Occipital lobe (tissue), 2 donors: Measurements from ENCODE around the gene STK10. TPM values are rescaled to one million over a fixed set of nuclear protein-coding genes. Genes with fewer than 3 reads are reported as not detected.
A peak's percentile ranks its signal among the peaks of the same experiment; 100 is the strongest.

Source experiments
- DNase-seq: peaks from one replicate; lab custom pipeline; 2025; lab: John Stamatoyannopoulos, UW
- total RNA-seq: library from RNA; depleted of rRNA; stranded (reverse); fragments of >200 nt; gene quantifications from one replicate; pipeline ENCODE4 v1.2.3, GENCODE V29; 2014

STK10 gene
- total RNA-seq, 1 donor from 2014 or later = 9.8 TPM

DNA sequence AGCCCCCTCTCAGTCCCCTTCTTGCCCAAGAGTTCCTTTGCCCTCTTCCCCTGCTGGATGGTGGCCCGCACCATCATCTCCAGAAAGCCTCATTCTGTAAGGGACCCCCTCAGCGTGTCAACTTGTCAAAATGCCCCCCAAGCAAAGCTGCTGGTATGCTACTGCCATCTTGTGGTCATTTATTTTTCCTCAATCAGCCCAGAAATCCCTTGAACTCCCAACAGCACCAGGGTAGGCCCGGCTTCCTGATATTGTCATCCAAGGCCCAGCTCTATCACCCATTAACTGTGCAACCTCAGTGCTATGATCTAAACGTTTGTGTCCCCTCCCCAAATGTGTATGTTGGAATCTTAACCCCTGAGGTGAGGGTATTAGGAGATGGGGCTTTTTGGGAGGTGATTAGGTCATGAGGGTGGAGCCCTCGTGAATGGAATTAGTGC lies 128.3 kb downstream of the STK10 start:
- no peak for DNase-seq

DNA sequence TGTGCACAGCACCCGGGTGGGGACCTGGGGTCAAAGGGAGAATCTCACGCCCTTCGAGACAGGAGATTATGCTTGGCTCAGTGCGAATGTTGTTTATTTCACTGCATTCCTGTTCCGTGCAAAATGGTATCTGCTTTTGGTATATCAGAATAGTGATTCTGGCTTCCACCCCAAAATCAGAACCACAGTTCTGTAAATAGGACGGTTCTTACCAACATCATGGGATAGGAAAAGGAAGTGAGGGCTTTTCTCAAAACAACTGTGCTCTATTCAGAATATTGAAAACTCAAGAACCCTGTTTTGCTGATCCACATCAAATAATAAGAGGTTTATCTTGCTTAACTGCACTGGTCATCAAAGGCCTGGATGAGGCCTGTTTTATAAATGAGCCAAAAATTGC lies 129.9 kb downstream of the STK10 start:
- no peak for DNase-seq

DNA sequence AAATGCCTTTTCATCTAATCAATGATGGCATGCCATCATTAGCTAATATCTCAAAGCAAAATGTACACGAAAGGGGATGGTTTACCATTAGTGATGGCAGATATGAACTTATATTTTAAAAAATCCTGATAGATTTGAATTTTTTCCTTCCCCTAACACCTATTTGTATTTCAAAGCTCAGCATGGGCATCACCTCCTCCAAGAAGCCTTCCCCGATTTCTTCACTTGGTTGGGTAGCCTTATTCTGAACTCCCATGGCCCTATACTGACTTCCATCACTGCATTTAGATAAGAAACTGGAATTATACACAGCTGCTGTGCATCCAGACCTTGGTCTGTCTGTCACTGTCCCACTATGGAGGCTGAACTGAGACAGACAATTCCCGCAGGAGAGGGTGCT lies 132.0 kb downstream of the STK10 start:
- no peak for DNase-seq

DNA sequence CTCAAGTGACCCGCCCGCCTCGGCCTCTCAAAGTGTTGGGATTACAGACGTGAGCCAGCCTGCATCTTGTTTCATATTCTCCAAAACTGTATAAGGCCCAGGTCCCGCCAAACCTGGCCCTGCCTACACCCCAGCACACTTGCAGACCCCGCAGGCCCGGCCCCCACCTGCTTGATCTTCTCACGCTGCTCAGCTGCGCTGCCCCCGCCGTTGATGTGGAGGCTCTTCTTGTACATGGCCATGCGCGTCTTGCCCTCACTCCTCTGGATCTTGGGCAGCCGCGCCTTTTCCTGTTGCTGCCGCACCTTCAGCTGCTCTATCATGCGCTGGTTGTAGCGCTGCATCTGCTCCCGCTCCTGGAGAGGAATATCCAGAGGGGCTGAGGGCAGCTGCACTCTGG lies 132.6 kb downstream of the STK10 start:
- no peak for DNase-seq

GRCh38 chr5:172054611-172055153 lies 133.3 kb downstream of the STK10 start:
- no peak for DNase-seq

GRCh38 chr5:172052450-172053236 lies 135.4 kb downstream of the STK10 start:
- no peak for DNase-seq

DNA sequence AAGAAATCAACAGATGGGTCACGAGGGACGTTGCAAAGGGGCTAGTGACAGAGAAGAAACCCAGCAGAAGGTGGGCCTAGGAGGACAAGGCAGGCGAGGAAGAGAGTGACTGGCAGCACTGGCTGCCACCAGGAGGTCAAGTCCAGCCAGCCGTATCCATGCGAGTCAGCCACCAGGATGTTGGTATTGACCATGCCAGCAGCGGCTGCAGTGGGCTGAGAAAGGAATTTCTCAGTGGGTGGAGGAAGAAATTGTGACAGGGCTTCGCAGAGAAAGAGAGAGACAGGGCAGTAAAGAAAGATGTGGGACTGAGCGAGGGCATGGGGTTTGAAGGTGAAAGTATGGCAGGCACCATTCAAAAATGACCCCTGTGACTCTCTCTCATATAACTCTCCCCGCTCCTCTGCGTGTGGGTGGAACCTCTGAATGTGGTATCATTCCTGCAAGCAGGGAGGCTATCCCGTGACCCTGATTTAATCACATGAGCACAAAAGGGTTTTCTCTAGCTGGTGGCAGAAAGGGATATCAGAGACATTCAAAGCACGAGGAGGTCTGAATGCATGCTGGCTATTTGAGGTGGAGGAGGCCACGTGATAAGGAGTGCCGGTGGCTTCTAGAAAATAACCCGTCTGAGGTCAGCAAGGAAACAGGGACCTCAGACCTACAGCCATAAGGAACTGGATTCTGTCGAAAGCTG lies 136.2 kb downstream of the STK10 start:
- no peak for DNase-seq

- DNase-seq = no peak
Measured at GRCh38 chr5:172050080-172050479, 137.9 kb downstream of the STK10 start.

- peak; percentile 26 for DNase-seq
Measured at GRCh38 chr5:172049226-172049796, 138.7 kb downstream of the STK10 start.

DNA sequence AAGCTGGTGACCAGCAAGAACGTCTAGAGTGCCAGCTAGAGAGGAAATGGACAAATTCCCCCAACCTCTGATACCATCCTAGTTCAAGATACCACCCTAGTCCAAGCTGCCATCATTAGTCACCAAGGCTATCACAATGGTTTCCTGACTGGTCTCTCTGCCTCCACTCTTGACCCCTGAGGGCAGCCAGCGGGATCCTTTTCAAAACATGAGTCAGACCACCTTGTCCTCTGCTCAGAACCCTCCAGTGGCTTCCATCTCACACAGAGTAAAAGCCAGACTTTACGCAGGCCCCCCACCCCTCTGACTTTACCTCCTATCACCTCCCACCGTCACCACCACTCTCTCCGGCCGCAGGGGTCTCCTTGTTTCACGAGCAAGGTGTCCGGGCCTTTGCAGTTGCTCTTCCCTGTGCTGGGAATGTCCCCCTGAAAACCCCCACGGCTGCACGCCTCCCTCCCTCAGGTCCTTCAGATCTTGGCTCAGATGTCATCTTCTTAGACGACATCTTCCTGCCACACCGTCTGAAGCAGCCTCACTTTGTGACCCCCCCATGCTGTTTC lies 139.4 kb downstream of the STK10 start:
- DNase-seq = no peak

DNA sequence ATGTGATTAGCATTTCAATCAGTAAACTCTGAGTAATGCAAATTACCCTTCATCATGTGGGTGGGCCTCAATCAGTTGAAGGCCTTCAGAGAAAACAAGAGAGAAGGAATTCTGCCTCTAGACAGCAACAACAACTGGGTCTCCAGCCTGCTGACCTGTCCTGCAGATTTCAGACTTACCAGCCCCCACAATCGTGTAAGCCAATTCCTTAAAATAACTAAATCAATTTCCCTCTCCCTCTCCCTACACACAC lies 139.9 kb downstream of the STK10 start:
- no peak for DNase-seq

DNA sequence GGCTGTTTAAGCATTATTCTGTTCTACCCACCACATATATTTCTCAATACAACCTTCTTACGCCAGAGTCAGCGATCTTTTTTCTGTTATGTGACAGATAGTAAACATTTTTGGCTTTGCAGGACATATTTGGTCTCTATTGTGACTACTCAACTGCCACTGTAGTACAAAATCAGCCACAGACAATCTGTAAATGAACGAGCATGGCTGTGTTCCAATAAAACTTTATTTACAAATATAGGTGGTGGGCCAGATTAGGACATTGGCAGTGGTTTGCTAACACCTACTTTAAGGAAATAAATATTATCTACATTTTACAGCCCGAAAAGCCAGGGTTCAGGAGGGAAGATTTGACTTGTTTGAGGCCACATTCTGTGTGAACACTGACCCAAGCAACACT lies 141.4 kb downstream of the STK10 start:
- no peak for DNase-seq

DNA sequence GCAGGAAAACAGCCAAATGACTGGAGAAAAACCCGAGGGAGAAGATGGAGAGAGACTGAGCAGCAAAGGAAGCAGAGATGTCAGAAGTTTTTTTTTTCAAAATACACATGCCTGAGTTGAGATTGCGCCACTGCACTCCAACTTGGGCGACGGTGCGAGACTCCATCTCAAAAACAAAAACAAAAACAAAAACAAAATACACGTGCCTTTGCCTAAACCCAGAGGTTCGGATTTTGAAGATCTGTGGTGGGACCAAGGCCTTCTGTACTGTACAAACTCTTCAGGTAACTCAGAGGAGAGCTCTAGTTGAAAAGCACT lies 142.8 kb downstream of the STK10 start:
- DNase-seq = no peak

- DNase-seq = no peak
Measured at GRCh38 chr5:172044631-172045314, 143.3 kb downstream of the STK10 start.

DNA sequence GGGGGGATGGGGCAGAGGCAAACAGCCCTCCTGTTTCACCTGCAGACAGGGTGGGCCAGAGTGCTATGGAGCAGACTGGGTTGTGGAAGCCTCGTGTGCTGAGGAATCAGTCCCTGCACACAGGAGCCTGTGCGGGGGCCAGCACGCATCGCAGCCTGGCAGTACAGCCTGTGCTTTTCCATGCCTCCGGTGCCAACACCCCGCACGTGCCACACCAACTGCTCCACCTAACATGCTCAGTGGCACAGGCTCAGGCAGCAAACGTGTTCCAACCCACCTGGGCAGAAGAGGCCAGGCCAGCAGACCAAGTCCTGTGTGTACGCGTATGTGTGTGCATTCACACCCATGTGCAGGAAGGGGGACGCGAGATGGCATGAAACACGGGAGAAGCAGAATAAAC lies 144.2 kb downstream of the STK10 start:
- no peak for DNase-seq

GRCh38 chr5:172042183-172042582 lies 145.8 kb downstream of the STK10 start:
- no peak for DNase-seq

DNA sequence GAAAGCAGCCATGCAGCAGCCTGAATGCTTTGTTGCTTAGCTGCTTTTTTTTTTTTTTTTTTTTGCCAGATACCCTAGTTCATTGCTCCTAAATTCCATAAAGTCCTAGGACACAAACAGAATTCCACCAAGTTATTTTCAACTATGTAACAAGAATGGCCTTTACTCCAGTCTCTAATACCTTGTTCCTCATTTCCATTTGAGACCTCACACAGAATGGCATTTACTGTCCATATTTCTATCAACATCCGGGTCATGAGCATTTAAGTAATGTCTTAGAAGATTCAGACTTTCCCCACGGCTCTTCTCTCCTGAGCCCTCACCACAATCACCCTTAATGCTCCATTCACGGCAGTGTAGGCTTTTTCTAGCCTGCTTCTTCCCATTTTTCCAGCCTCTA lies 149.9 kb downstream of the STK10 start:
- DNase-seq = no peak

DNA sequence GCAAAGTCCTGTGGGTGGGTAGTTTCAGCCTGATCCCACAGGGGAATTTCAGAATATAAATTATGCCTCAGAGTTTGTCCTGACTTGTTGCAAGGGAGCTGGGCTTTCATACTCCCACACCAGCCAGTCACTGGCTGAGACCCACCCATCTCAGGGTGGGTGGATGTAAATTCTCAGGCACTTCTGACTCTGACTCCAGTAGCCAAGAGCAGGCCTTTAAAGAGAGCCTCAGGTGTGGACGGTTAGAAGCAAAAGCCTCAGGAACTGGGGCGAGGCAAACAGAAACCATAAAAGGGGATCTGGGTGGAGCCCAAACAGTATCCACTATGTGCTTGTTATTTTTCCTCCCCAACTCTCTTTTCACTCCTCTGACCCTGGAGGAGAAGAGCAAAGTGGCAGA lies 153.0 kb downstream of the STK10 start:
- DNase-seq = no peak

GRCh38 chr5:172031894-172032461 lies 156.0 kb downstream of the STK10 start:
- no peak for DNase-seq

DNA sequence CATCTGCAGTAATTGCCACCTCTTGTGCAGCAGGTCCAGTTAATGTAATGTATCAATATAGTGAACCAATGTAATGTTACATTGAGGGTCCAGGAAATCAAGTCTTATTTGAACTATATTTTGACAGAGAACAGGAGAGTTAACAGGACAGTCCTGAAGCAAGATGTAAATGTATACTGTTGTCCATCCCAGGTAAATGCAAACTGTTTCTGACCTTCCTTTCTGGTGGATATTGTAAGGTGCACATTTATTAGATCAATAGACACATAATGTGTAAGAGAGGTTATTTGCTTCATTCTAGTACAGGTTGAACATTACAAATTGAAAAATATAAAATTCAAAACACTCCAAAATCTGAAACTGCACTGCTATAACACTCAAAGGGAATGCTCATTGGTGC lies 158.1 kb downstream of the STK10 start:
- no peak for DNase-seq

GRCh38 chr5:172028167-172028566 lies 159.9 kb downstream of the STK10 start:
- no peak for DNase-seq
